ENCODE data around the gene HIRA.

The HIRA gene

DNA sequence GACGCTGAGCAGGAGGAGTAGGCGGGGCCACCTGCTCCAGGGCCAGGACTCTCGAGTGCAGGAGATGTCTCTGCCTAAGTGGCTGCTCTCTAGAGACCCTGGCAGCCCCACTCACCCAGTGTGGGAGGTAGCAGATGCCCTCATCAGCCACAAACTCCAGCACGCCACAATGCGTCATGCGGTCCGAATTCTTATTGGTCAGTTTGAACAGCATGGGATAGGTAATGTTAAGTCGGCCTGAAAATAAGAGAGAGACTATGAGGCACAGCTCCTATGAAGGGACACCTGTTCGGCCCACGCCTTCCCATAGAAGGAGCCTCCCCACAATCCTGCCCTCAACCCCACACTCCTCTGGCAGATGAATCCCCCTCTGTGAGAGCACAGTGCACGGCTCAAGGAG is 40.0 kb upstream of the HIRA start:
- Histone ChIP-seq H3K9me3 (no peaks in the 10 kb centered on the region), H3K27me3 (no peaks in the 10 kb centered on the region), H3K4me1 (no peaks in the 10 kb centered on the region), H3K36me3 (peaks cover 60% of the 10 kb centered on the region), H3K4me3 (ENCODE audit: low read depth, low read length) (no peak overlapping the region)
- no peak for DNase-seq
- TF ChIP-seq, protein P1, sequence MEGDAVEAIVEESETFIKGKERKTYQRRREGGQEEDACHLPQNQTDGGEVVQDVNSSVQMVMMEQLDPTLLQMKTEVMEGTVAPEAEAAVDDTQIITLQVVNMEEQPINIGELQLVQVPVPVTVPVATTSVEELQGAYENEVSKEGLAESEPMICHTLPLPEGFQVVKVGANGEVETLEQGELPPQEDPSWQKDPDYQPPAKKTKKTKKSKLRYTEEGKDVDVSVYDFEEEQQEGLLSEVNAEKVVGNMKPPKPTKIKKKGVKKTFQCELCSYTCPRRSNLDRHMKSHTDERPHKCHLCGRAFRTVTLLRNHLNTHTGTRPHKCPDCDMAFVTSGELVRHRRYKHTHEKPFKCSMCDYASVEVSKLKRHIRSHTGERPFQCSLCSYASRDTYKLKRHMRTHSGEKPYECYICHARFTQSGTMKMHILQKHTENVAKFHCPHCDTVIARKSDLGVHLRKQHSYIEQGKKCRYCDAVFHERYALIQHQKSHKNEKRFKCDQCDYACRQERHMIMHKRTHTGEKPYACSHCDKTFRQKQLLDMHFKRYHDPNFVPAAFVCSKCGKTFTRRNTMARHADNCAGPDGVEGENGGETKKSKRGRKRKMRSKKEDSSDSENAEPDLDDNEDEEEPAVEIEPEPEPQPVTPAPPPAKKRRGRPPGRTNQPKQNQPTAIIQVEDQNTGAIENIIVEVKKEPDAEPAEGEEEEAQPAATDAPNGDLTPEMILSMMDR (IDR thresholded peaks at IDR 0.05; ENCODE audit: low read depth, low read length), result no peak

DNA sequence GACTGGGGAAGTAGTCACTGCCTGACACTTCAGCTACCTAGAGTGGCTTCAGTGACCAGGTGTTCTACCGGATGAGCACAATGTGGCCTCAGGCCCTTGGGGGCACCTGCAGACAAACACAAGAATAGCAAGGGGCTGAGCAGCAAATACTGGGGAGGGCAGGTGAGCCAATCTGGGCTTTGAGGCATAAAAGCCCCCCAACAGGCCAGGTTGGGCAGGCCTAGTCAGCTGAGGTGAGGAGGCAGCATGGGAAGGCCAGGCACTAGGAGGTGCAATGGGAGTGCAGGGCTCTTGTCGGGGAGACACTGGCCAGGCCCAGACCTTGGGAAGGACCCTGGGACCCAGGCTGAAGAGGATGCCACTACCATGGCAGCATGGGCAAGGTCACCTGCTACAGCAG is 38.5 kb upstream of the HIRA start:
- TF ChIP-seq, protein P1 (IDR thresholded peaks at IDR 0.05; ENCODE audit: low read depth, low read length), result no peak
- DNase-seq, result no peak
- no peaks in the 10 kb centered on the region for H3K9me3 ChIP-seq
- H3K36me3 ChIP-seq, result peaks cover 73% of the 10 kb centered on the region
- no peak overlapping the region for H3K4me3 ChIP-seq (ENCODE audit: low read depth, low read length)
- H3K4me1 ChIP-seq, result no peaks in the 10 kb centered on the region; the same call in 1 of the 2 replicates
- no peaks in the 10 kb centered on the region for H3K27me3 ChIP-seq

DNA sequence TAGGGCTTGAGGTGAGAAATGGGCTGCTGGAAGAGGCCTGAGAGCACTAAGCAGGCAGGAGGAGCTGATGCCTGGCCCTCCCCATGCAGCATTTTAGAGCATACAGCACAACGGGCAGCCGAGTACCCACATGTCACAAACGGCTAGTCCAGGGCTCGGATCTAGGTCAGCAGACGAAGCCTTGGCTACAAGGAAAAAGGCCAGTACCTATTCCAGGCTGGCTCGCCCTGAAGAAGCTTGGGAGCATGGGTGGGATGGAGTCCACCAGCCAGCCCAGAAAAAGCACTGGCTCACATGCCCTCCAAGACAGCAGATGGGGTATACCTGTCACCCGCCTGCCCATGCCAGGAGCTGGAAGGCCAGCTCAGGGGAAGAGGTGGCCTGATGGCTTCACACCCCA is 37.9 kb upstream of the HIRA start:
- peaks cover 75% of the 10 kb centered on the region for H3K36me3 ChIP-seq
- no peak overlapping the region for H3K4me3 ChIP-seq (ENCODE audit: low read depth, low read length)
- no peaks in the 10 kb centered on the region for H3K27me3 ChIP-seq
- no peaks in the 10 kb centered on the region for H3K9me3 ChIP-seq
- H3K4me1 ChIP-seq, result no peaks in the 10 kb centered on the region; the same call in 1 of the 2 replicates
- no peak for DNase-seq
- TF ChIP-seq, protein P1 (IDR thresholded peaks at IDR 0.05; ENCODE audit: low read depth, low read length), result no peak

DNA sequence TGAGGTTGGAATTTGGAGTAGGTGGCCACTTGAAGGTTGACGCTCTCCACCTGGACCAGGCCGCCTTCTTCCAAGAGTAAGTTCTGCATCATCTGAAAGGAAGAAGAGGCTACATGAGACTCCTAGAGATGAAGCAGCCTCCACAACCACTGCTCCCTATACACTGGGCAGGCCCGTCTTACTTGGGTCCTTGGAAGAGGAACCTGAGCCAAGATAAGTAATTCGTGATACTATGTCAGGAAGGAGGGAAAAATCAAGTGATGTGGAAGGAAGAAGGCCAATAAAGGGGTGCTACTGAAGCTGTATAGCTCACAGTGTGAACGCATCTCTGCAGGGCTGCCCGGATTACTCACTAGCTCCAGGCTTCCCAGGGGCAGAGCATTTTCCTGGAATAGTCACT is 36.4 kb upstream of the HIRA start:
- Histone ChIP-seq H3K27me3 (no peaks in the 10 kb centered on the region), H3K36me3 (peaks cover 67% of the 10 kb centered on the region), H3K4me1 (no peaks in the 10 kb centered on the region; the same call in 1 of the 2 replicates), H3K9me3 (no peaks in the 10 kb centered on the region), H3K4me3 (ENCODE audit: low read depth, low read length) (no peak overlapping the region)
- TF ChIP-seq, protein P1 (IDR thresholded peaks at IDR 0.05; ENCODE audit: low read depth, low read length), result no peak
- DNase-seq, result no peak

DNA sequence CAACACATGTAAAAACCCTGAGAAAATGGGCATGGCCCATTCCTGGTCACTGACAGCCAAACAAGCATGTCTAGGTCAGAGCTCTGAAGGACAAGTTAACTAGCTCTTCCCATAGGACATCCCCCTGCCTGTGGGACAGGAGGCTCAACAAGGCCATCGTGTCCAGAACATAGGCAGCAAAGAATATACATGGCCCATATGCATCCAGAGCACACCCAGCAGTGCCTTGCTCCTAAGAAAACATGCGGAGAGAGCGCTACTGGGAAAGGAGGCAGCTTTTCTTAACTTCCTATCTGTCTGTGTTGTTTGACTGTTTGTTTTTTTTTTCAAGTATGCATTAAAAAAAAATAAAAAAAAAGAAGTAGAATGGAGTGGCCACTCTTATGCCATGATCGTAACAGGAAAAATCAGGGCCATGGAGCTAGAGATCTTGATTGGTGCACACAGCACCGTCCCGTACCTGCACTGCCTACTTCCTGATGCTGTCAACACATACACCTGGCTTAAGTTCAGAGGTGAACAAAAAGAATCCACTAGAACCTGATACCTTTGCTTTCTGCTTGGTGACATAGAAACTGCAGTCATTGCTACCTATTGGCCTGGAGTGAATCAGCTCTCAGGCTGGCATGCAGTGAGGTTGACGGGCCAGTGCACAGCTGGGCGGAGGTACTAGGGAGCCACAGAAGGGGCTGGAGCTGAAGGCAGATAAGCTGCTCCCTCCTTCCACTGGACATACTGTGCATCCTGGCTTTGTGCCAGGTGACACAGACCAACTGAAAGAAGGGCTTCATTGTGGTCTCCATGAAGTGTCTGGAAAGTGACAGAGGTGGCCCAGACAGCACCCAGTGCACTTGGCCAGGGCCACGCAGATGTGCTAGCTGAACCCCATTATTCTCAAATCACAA is 35.6 kb upstream of the HIRA start:
- TF ChIP-seq, protein P1 (IDR thresholded peaks at IDR 0.05; ENCODE audit: low read depth, low read length), result no peak
- H3K9me3 ChIP-seq, result no peaks in the 10 kb centered on the region
- peaks cover 62% of the 10 kb centered on the region for H3K36me3 ChIP-seq
- no peaks in the 10 kb centered on the region; the same call in 1 of the 2 replicates for H3K4me1 ChIP-seq
- H3K27me3 ChIP-seq, result no peaks in the 10 kb centered on the region
- no peak for DNase-seq
- H3K4me3 ChIP-seq (ENCODE audit: low read depth, low read length), result no peak overlapping the region

DNA sequence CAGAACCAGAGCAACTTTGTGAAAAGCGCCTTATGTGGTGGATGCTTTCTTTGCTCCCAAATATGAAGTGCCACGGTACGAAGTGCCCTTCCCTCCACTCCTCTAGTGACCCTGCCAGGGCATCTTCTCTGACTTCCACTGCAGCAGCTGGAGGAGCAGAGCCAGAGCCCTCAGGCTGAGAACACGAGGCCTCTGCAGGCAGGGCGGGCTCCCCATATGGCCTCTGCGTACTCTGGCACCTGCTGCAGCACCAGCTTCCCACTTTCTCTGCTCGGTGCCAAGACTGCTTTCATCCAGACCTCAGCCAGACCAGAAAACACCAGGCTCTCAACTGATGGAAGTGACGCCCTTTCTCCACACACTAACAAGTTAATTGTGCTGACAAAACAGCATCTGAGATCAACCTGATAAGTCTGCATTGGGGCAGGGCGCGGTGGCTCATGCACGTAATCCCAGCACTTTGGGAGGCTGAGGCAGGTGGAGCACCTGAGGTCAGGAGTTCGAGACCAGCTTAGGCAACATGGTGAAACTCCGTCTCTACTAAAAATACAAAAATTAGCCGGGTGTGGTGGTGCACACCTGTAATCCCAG is 34.7 kb upstream of the HIRA start:
- TF ChIP-seq, protein P1 (IDR thresholded peaks at IDR 0.05; ENCODE audit: low read depth, low read length), result no peak
- Histone ChIP-seq H3K4me1 (no peaks in the 10 kb centered on the region; the same call in 1 of the 2 replicates), H3K27me3 (no peaks in the 10 kb centered on the region), H3K36me3 (peaks cover 58% of the 10 kb centered on the region), H3K4me3 (ENCODE audit: low read depth, low read length) (no peak overlapping the region), H3K9me3 (no peaks in the 10 kb centered on the region)
- peak; percentile 45 for DNase-seq
